NCI-H1436 (cell line): ENCODE measurements around the gene SPRYD4.

Experiments
- DNase-seq: peaks from one replicate; lab custom pipeline; 2025; lab: John Stamatoyannopoulos, UW

SPRYD4 gene

DNA sequence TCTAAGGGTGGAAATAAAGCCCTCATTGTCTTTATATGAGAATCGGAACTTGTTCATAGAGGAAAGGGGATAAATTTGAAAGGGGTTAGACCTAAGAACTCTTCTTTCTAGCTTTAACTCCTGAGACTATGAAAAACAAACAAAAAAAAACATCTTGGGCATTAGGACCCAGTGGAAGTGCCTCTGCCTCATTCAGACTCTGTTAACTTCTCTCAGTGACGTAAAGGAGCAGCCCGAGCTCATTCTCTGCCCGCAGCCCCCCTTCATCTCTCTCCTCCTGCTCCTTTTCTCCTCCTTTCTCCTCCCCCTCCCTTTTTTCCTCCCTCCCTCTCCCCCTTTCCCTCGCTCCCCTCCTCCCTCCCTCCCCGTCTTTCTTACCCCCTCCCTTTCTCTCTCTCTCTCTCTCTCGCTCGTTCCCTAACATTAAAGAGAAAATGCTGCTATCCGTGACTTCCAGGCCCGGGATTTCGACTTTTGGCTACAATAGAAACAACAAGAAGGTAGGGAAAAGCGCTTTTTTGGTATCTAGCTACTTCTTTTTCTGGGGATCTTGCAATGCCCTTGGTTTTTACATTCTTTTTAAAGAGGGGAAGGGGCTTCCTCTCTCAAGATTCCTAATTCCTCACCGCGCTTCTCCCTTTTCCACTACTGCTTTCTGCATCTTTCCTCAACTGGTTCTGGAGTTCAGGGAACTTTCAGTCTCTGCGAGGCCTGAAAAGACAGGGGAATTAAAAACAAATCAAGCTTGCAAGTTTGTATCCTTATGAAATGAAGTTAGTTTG, 53.4 kb downstream of the SPRYD4 start, which contains the start of gene RBMS2:
Gene RBMS2, plus strand, starts transcription at position 231 of the 782 bp plus-strand sequence. Its CDS starts 204 bp downstream, at position 435.
- peak; percentile 76 for DNase-seq

DNA sequence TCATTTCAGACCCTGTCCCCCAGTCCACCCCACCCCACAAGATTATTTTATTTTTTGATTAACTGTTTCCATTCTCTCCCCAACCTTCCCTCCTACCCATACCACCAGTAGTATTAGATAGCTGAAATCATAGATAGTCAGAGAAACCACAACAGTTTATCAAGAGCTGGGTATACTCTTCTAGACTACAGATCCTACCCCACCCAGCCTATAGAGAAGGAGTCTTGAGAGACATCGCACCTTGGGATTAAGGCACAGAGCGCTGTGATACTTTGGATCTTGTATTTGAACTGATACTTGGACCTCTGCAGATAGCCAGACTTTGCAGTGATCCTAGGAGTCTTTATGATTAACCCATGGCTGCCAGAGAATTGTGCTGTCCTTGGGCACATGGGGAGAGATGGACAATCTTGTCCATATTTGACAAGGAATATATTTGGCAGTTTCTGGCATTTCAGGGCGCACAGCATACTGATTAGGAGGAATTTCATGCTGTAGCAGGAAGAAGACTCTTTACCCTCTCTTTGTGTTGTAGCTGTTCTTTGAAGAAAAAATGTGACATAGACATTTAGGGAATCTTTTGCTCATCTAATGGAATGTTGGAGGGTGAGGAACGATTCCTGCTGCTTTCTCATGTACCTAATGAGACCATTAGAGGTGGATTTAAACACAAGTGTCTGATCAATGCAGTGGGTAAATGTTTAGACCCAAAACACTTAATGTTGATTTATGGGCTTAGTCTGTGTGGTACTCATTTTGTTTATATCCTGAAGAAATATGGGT, 54.2 kb downstream of the SPRYD4 start:
- no peak for DNase-seq

DNA sequence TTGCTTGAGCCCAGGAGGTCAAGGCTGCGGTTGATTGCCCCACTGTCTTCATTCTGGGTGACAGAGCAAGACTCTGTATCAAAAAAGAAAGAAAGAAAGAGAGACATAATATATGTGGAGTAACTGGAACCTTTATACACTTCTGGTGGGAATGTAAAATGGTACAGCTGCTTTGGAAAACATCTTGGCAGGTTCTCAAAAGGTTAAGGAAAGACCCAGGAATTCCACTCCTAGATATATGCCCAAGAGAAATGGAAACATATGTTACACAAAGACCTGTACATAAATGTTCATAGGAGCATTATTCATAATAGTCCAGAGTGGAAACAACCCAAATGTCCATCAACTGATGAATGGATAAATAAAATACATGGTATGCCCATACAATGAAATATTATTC, 60.5 kb downstream of the SPRYD4 start:
- no peak for DNase-seq
